Sigmoid colon (tissue), 3 donors: Measurements from ENCODE around the gene TCF15.

Experiments
- CTCF ChIP-seq, 4 experiments: fragments of 450-650 bp in 3 of 4; fragments of 200-600 bp in 1 of 4; IDR thresholded peaks; one replicate each; pipeline ENCODE4 v1.5.1; 2016 to 2019; ENCODE audit warnings: antibody characterized with exemption in 4 of 4, mild to moderate bottlenecking in 3 of 4, moderate library complexity in 2 of 4
- POLR2A ChIP-seq, 2 donors: fragments of 450-650 bp; IDR thresholded peaks; one replicate each; pipeline ENCODE4 v1.6.1; 2016; ENCODE audit warnings: antibody characterized with exemption in 2 of 2, mild to moderate bottlenecking in 2 of 2, moderate library complexity in 2 of 2

GRCh38 chr20:620246-620645 lies 10.1 kb upstream of the TCF15 start:
- TF ChIP-seq CTCF (IDR thresholded peaks at IDR 0.05) (no peak), POLR2A (IDR thresholded peaks at IDR 0.05) (no peak)
